Measurements from ENCODE around the gene SCNN1G. TPM values are rescaled to one million over a fixed set of nuclear protein-coding genes. Genes with fewer than 3 reads are reported as not detected.
A peak's percentile ranks its signal among the peaks of the same experiment; 100 is the strongest.

SCNN1G gene
- total RNA-seq, 4 donors from 2014 or later, result 0.27 to 0.39 TPM; not detected in 2

DNA sequence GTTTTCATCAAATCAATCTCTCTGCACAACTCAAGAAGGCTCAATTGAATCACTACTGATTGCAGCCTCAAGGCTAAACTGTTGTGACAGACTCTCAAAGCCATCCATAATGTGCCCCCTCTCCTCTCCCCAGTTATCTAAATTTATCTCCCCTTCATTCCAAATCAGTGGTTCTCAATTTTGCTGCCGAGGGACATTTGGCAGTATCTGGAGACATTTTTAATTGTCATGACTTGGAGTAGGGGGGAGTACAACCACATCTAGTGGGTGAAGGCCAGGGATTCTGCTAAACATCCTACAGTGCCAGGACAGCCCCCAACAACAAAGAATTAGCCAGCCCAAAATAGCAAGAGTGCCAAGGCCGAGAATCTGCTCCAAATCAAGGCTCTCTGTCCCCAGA, 42.4 kb upstream of the SCNN1G start:
- Histone ChIP-seq H3K27me3 (no peaks in the 10 kb centered on the region), H3K4me3 (no peak overlapping the region), H3K36me3 (no peaks in the 10 kb centered on the region), H3K27ac (peak overlapping the region; percentile 72 to 94 (median 91)), H3K9me3 (peaks cover 0 to 6% (median 0%) of the 10 kb centered on the region in 3 donors), H3K4me1 (peaks cover 10 to 62% (median 25%) of the 10 kb centered on the region in 3 donors)
- TF ChIP-seq EP300 (IDR thresholded peaks at IDR 0.05) (no peak), POLR2A (IDR thresholded peaks at IDR 0.05) (no peak), POLR2AphosphoS5 (IDR thresholded peaks at IDR 0.05) (no peak)
- TF ChIP-seq, protein P1, sequence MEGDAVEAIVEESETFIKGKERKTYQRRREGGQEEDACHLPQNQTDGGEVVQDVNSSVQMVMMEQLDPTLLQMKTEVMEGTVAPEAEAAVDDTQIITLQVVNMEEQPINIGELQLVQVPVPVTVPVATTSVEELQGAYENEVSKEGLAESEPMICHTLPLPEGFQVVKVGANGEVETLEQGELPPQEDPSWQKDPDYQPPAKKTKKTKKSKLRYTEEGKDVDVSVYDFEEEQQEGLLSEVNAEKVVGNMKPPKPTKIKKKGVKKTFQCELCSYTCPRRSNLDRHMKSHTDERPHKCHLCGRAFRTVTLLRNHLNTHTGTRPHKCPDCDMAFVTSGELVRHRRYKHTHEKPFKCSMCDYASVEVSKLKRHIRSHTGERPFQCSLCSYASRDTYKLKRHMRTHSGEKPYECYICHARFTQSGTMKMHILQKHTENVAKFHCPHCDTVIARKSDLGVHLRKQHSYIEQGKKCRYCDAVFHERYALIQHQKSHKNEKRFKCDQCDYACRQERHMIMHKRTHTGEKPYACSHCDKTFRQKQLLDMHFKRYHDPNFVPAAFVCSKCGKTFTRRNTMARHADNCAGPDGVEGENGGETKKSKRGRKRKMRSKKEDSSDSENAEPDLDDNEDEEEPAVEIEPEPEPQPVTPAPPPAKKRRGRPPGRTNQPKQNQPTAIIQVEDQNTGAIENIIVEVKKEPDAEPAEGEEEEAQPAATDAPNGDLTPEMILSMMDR (IDR thresholded peaks at IDR 0.05), result no peak
- WGBS, 2 donors (ENCODE audit: low coverage in 1 of 2), result 47 to 58% methylated on average over 2 of the region's 2 CpGs
- no peak for ATAC-seq

- Histone ChIP-seq H3K9me3 (peaks cover 0 to 6% (median 0%) of the 10 kb centered on the region in 3 donors), H3K4me1 (peaks cover 10 to 71% (median 32%) of the 10 kb centered on the region in 3 donors), H3K27ac (peak overlapping the region; percentile 72 to 94 (median 91)), H3K27me3 (no peaks in the 10 kb centered on the region), H3K4me3 (no peak overlapping the region), H3K36me3 (no peaks in the 10 kb centered on the region)
- ATAC-seq, result no peak
- 93 to 97% methylated on average over 3 of the region's 3 CpGs for WGBS, 2 donors (ENCODE audit: low coverage in 1 of 2)
- TF ChIP-seq EP300 (IDR thresholded peaks at IDR 0.05) (no peak), POLR2A (IDR thresholded peaks at IDR 0.05) (no peak), POLR2AphosphoS5 (IDR thresholded peaks at IDR 0.05) (no peak)
- TF ChIP-seq, protein P1 (IDR thresholded peaks at IDR 0.05), result no peak
Measured at GRCh38 chr16:23141033-23141432, 41.5 kb upstream of the SCNN1G start.

DNA sequence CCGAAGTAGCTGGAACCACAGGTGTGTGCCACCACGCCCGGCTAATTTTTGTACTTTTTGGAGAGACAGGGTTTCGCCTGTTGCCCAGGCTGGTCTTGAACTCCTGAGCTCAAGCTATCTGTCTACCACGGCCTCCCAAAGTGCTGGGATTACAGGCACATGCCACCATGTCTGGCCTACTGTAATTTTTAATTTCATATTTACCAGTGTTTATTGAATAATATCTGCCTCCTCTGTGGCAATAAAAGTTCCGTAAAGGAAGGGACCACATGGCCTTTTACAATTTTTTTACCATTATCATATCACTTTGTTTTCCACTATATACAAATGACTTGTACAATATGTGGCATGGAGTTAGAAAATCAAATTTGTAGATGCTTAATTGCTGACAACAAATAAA, 41.0 kb upstream of the SCNN1G start:
- Histone ChIP-seq H3K4me3 (no peak overlapping the region), H3K36me3 (no peaks in the 10 kb centered on the region), H3K4me1 (peaks cover 10 to 76% (median 32%) of the 10 kb centered on the region in 3 donors), H3K9me3 (peaks cover 0 to 6% (median 0%) of the 10 kb centered on the region in 3 donors), H3K27ac (peak overlapping the region; percentile 89 to 94 (median 91)), H3K27me3 (no peaks in the 10 kb centered on the region)
- ATAC-seq, result no peak
- WGBS, 2 donors (ENCODE audit: low coverage in 1 of 2), result 84 to 90% methylated on average over 6 of the region's 6 CpGs
- TF ChIP-seq POLR2AphosphoS5 (IDR thresholded peaks at IDR 0.05) (no peak), EP300 (IDR thresholded peaks at IDR 0.05) (no peak), POLR2A (IDR thresholded peaks at IDR 0.05) (no peak)
- TF ChIP-seq, protein P1 (IDR thresholded peaks at IDR 0.05), result no peak

DNA sequence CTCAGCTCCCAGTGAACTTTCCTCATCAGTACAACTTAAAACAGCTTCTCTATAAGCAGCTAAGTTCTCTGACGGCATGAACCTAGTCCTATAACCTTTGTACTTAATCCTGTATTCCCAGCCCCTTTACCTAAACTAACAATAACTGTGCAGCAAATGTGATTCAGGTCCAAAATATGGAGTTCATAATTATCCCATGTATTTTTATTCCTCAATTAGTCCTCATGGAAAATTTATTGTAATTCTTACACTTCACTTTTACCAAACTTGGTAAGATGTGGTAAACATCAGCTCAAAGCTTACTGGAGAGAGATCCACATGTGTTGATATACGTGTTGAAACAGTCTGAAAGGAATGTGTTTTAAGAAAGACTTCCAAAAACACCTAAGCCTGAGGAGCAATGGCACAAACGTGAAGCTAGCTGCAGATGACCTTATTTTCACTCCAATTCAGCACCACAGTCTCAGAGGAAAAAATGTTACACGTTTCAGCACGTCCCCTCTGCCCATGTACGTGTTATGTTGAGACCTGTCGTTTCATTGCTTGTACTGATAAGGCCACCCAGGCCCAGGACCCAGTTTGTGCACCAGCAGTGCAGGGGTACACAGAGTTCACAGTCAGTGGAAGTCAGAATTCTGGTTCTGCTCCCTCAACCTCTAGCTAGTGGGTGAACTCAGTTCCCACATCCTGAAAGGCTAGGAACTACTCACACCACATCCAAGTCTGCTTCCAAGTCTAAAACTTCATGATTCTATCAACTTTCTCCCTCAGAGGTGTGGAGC, 40.4 kb upstream of the SCNN1G start:
- peak overlapping the region; percentile 89 to 94 (median 91) for H3K27ac ChIP-seq
- no peaks in the 10 kb centered on the region for H3K9me3 ChIP-seq
- H3K4me1 ChIP-seq, result peaks cover 10 to 82% (median 33%) of the 10 kb centered on the region in 3 donors
- H3K4me3 ChIP-seq, result no peak overlapping the region
- TF ChIP-seq, protein P1 (IDR thresholded peaks at IDR 0.05), result no peak
- TF ChIP-seq POLR2AphosphoS5 (IDR thresholded peaks at IDR 0.05), result peak; percentile 74
- peak in 1 of 2 donors; percentile 6 for TF ChIP-seq POLR2A (IDR thresholded peaks at IDR 0.05)
- TF ChIP-seq EP300 (IDR thresholded peaks at IDR 0.05), result peak; percentile 52
- WGBS, 2 donors (ENCODE audit: low coverage in 1 of 2), result 30 to 35% methylated on average over 5 to 7 of the region's 7 CpGs
- no peaks in the 10 kb centered on the region for H3K27me3 ChIP-seq
- no peaks in the 10 kb centered on the region for H3K36me3 ChIP-seq
- ATAC-seq, result peak; percentile 82

Measured in gastroesophageal sphincter (tissue), 4 donors.